Muscle layer of duodenum (tissue), 2 donors: ENCODE measurements around the gene STARD9.
"Not testable (repeated sequence)": the region's sequence is repeated elsewhere in the genome, so short reads cannot be mapped to it uniquely, and the experiment has no call there.

Experiments
- H3K27ac ChIP-seq: one replicate; pipeline ENCODE4 v1.7.0; 2013; ENCODE audit warnings: mild to moderate bottlenecking, low read length
- H3K27me3 ChIP-seq: one replicate; pipeline ENCODE4 v1.7.0; 2013; ENCODE audit warnings: low read depth, mild to moderate bottlenecking, control low read depth, low read length
- H3K36me3 ChIP-seq, 2 donors: one replicate each; pipeline ENCODE4 v1.7.0; 2013; ENCODE audit warnings: low read length in 2 of 2, control low read depth in 1 of 2, mild to moderate bottlenecking in 1 of 2; ENCODE audit not compliant: insufficient read depth in 2 of 2, control insufficient read depth in 1 of 2
- H3K4me1 ChIP-seq, 2 donors: one replicate each; pipeline ENCODE4 v1.7.0; 2013; ENCODE audit warnings: low read length in 2 of 2, mild to moderate bottlenecking in 2 of 2, control low read depth in 1 of 2, moderate library complexity in 1 of 2; ENCODE audit not compliant: insufficient read depth in 2 of 2, control insufficient read depth in 1 of 2
- H3K4me3 ChIP-seq, 2 donors: one replicate each; pipeline ENCODE4 v1.7.0; 2013; ENCODE audit warnings: low read length in 2 of 2, low read depth in 1 of 2, mild to moderate bottlenecking in 1 of 2
- H3K9me3 ChIP-seq, 2 donors: one replicate each; pipeline ENCODE4 v1.7.0; 2013; ENCODE audit warnings: low read length in 2 of 2, control low read depth in 1 of 2, mild to moderate bottlenecking in 1 of 2; ENCODE audit not compliant: control insufficient read depth in 1 of 2
- donor health status: healthy.

STARD9 gene

GRCh38 chr15:42592716-42593115 lies 17.3 kb downstream of the STARD9 start:
- no peaks in the 10 kb centered on the region for H3K36me3 ChIP-seq
- no peaks in the 10 kb centered on the region for H3K27me3 ChIP-seq
- no peak overlapping the region for H3K4me3 ChIP-seq
- H3K4me1 ChIP-seq, result peaks cover 8 to 44% of the 10 kb centered on the region in 2 donors
- H3K27ac ChIP-seq, result peak overlapping the region; percentile 64
- no peaks in the 10 kb centered on the region for H3K9me3 ChIP-seq

GRCh38 chr15:42593143-42593542 lies 17.7 kb downstream of the STARD9 start:
- Histone ChIP-seq H3K27me3 (no peaks in the 10 kb centered on the region), H3K36me3 (no peaks in the 10 kb centered on the region), H3K9me3 (no peaks in the 10 kb centered on the region), H3K27ac (peak overlapping the region; percentile 64), H3K4me1 (peaks cover 8 to 44% of the 10 kb centered on the region in 2 donors), H3K4me3 (no peak overlapping the region)

- Histone ChIP-seq H3K27ac (peak overlapping the region; percentile 64), H3K4me1 (peaks cover 8 to 44% of the 10 kb centered on the region in 2 donors), H3K27me3 (no peaks in the 10 kb centered on the region), H3K36me3 (no peaks in the 10 kb centered on the region), H3K9me3 (no peaks in the 10 kb centered on the region), H3K4me3 (no peak overlapping the region)
Observed at GRCh38 chr15:42594095-42594494, 18.7 kb downstream of the STARD9 start.

GRCh38 chr15:42595626-42596240 lies 20.3 kb downstream of the STARD9 start:
- H3K4me3 ChIP-seq, result no peak overlapping the region
- no peaks in the 10 kb centered on the region for H3K27me3 ChIP-seq
- H3K4me1 ChIP-seq, result peaks cover 8 to 51% of the 10 kb centered on the region in 2 donors
- H3K36me3 ChIP-seq, result peaks cover 0 to 4% of the 10 kb centered on the region in 2 donors
- H3K27ac ChIP-seq, result peak overlapping the region; percentile 25
- no peaks in the 10 kb centered on the region for H3K9me3 ChIP-seq

GRCh38 chr15:42601316-42601715 lies 25.9 kb downstream of the STARD9 start:
- H3K4me1 ChIP-seq, result peaks cover 6 to 44% of the 10 kb centered on the region in 2 donors
- not testable (repeated sequence) for H3K36me3 ChIP-seq, H3K4me3 ChIP-seq, H3K27me3 ChIP-seq, H3K9me3 ChIP-seq, H3K27ac ChIP-seq

- H3K9me3 ChIP-seq, result no peaks in the 10 kb centered on the region
- H3K27ac ChIP-seq, result no peak overlapping the region
- H3K36me3 ChIP-seq, result peaks cover 0 to 4% of the 10 kb centered on the region in 2 donors
- no peak overlapping the region for H3K4me3 ChIP-seq
- peaks cover 6 to 36% of the 10 kb centered on the region in 2 donors for H3K4me1 ChIP-seq
- no peaks in the 10 kb centered on the region for H3K27me3 ChIP-seq
Observed at GRCh38 chr15:42602501-42602900, 27.1 kb downstream of the STARD9 start.

- H3K4me1 ChIP-seq, result peaks cover 6 to 46% of the 10 kb centered on the region in 2 donors
Observed at GRCh38 chr15:42603978-42604377, 28.6 kb downstream of the STARD9 start.

GRCh38 chr15:42604894-42605744 lies 29.7 kb downstream of the STARD9 start:
- no peaks in the 10 kb centered on the region for H3K27me3 ChIP-seq
- peak overlapping the region; percentile 18 for H3K27ac ChIP-seq
- H3K9me3 ChIP-seq, result no peaks in the 10 kb centered on the region
- peaks cover 6 to 42% of the 10 kb centered on the region in 2 donors for H3K4me1 ChIP-seq
- H3K4me3 ChIP-seq, result peak overlapping the region; percentile 16 to 19
- no peaks in the 10 kb centered on the region for H3K36me3 ChIP-seq

More at GRCh38 chr15:42603978-42604377, 28.6 kb downstream of the STARD9 start:
- Histone ChIP-seq H3K4me3 (no peak overlapping the region), H3K27me3 (no peaks in the 10 kb centered on the region), H3K9me3 (no peaks in the 10 kb centered on the region), H3K27ac (no peak overlapping the region), H3K36me3 (peaks cover 0 to 4% of the 10 kb centered on the region in 2 donors)

- Histone ChIP-seq H3K27me3 (no peaks in the 10 kb centered on the region), H3K9me3 (no peaks in the 10 kb centered on the region), H3K27ac (peak overlapping the region; percentile 18), H3K36me3 (no peaks in the 10 kb centered on the region), H3K4me3 (peak overlapping the region; percentile 16 to 19), H3K4me1 (peaks cover 6 to 42% of the 10 kb centered on the region in 2 donors)
Observed at GRCh38 chr15:42605796-42606195, 30.4 kb downstream of the STARD9 start.

GRCh38 chr15:42608110-42608531 lies 32.7 kb downstream of the STARD9 start:
- Histone ChIP-seq H3K36me3 (no peaks in the 10 kb centered on the region), H3K4me1 (peaks cover 6 to 42% of the 10 kb centered on the region in 2 donors), H3K4me3 (no peak overlapping the region), H3K9me3 (no peaks in the 10 kb centered on the region), H3K27me3 (no peaks in the 10 kb centered on the region), H3K27ac (no peak overlapping the region)

GRCh38 chr15:42608752-42609488 lies 33.5 kb downstream of the STARD9 start:
- no peak overlapping the region for H3K27ac ChIP-seq
- peaks cover 6 to 41% of the 10 kb centered on the region in 2 donors for H3K4me1 ChIP-seq
- no peaks in the 10 kb centered on the region for H3K36me3 ChIP-seq

More at GRCh38 chr15:42608752-42609488, 33.5 kb downstream of the STARD9 start:
- no peaks in the 10 kb centered on the region for H3K9me3 ChIP-seq
- H3K4me3 ChIP-seq, result no peak overlapping the region
- H3K27me3 ChIP-seq, result no peaks in the 10 kb centered on the region
